ENCODE data around the gene MTERF4.

Gene MTERF4, protein sequence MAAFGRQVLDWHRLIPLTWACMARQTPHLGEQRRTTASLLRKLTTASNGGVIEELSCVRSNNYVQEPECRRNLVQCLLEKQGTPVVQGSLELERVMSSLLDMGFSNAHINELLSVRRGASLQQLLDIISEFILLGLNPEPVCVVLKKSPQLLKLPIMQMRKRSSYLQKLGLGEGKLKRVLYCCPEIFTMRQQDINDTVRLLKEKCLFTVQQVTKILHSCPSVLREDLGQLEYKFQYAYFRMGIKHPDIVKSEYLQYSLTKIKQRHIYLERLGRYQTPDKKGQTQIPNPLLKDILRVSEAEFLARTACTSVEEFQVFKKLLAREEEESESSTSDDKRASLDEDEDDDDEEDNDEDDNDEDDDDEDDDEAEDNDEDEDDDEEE

GRCh38 chr2:241102239-241102803 is at the start of gene MTERF4:
MTERF4 (minus strand) TSS chr2:241102287; CDS start chr2:241102273, 14 bp downstream.
- Histone ChIP-seq H3K4me1 (peaks cover 46% of the 10 kb centered on the region), H3K9me3 (no peaks in the 10 kb centered on the region), H3K4me3 (peak within 1 kb of the TSS; percentile 85), H3K36me3 (peaks cover 49% of the 10 kb centered on the region), H4K20me1 (peaks cover 23% of the 10 kb centered on the region), H3K9ac (peak within 1 kb of the TSS; percentile 89), H3K4me2 (peak within 1 kb of the TSS; percentile 97), H3K27me3 (no peaks in the 10 kb centered on the region), H3K27ac (peak within 1 kb of the TSS; percentile 91)
- no peak for TF ChIP-seq Cebpa-rat (IDR thresholded peaks at IDR 0.05)

DNA sequence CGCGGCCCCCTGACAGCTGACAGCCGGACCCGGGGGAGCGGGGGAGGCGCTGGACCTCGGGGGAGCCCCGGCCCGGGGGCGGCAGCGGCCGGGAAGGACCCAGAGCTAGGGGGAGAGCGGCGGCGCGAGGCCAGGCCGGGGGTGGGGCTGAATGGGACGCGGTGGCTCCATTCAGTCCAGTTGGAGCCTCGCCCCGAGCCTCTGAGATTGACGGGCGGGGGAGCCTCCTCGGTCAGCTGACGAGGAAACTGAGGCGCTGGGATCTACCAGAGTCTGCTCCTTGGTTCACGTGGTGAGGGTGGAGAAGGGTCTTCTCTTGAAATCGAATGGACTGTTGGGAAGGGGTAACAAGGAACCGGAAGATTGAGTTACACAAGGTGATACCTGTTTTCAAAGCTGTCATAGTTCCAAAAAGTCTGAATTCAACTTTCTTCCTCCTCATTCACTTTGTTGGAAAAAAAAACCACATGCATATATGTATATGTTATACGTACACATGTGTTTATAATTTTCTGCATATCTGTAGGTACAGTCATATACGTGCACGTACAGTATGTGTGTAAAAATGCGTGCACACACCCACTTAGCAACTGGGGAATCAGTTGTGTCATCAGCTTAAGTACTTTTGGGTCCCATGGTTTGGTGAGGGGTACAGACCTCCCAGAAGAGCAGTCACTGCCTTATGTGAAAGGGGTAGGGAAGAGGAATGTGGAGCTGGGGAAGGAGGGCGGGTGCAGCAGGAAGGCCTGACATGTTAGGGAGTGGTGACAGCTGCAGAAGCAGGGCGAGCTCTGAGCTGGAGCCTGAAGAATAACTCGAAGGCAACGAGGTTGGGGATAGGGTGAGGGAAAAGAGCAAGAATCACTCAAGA is 48.8 kb upstream of the MTERF4 start:
- no peak for TF ChIP-seq Cebpa-rat (IDR thresholded peaks at IDR 0.05)
- H3K27ac ChIP-seq: peak overlapping the region; percentile 82

DNA sequence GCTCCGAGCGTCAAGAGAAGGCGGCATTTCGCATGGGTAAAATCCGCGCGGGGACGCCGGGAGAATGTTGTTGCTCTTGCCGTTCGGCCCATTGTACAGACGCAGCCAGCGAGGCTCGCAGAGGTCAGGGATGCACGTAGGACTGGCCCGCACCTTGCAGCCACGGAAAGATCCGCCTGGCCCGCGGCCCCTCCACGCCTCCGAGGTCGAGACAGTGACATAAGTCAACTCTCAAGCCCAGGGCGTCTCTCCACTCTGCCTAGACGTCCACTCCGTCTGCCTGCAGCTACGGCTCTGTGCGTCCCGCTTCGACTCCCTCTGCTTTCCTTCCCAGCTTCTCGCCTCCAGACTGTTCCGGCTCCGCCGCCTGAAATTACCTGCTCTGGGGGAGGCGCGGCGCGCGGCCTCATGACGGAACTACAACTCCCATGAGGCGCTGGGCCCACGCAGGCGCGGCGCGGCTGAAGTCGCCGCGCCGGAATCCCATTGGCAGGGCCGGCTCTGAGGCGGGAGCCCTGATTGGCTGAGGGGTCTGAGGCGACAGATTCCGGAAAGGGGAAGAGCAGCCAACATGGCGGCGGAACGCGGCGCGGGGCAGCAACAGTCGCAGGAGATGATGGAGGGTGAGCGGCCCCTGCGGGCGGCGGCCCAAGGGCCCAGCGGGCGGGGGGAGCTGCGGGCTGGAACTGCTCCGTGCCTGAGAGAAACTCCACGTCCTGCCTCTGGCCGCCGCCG is 48.0 kb upstream of the MTERF4 start, which contains the start of gene PPP1R7:
TSS of gene PPP1R7 (plus strand) at position 543 of the 735 bp plus-strand sequence. CDS start at position 572, 29 bp downstream.
- H3K4me1 ChIP-seq: peaks cover 49% of the 10 kb centered on the region
- H4K20me1 ChIP-seq: peaks cover 44% of the 10 kb centered on the region
- peak within 1 kb of the TSS; percentile 84 for H3K9ac ChIP-seq
- H3K9me3 ChIP-seq: no peaks in the 10 kb centered on the region
- H3K4me3 ChIP-seq: peak within 1 kb of the TSS; percentile 93
- H3K36me3 ChIP-seq: peaks cover 19% of the 10 kb centered on the region
- H3K27me3 ChIP-seq: no peaks in the 10 kb centered on the region
- H3K27ac ChIP-seq: peak within 1 kb of the TSS; percentile 82
- no peak for TF ChIP-seq Cebpa-rat (IDR thresholded peaks at IDR 0.05)
- peak within 1 kb of the TSS; percentile 98 for H3K4me2 ChIP-seq

More for the DNA sequence above, 48.8 kb upstream of the MTERF4 start:
- Histone ChIP-seq H3K27me3 (no peaks in the 10 kb centered on the region), H3K9me3 (no peaks in the 10 kb centered on the region), H3K4me2 (peak overlapping the region; percentile 98), H3K36me3 (peaks cover 18% of the 10 kb centered on the region), H4K20me1 (peaks cover 44% of the 10 kb centered on the region), H3K4me1 (peaks cover 49% of the 10 kb centered on the region), H3K4me3 (peak overlapping the region; percentile 93), H3K9ac (peak overlapping the region; percentile 84)

GRCh38 chr2:241149675-241149924 is 47.5 kb upstream of the MTERF4 start:
- Histone ChIP-seq H3K4me1 (peaks cover 49% of the 10 kb centered on the region), H3K9ac (peak overlapping the region; percentile 84), H3K36me3 (peaks cover 19% of the 10 kb centered on the region), H4K20me1 (peaks cover 44% of the 10 kb centered on the region), H3K9me3 (no peaks in the 10 kb centered on the region), H3K4me3 (peak overlapping the region; percentile 93), H3K27ac (no peak overlapping the region), H3K4me2 (peak overlapping the region; percentile 98), H3K27me3 (no peaks in the 10 kb centered on the region)
- TF ChIP-seq Cebpa-rat (IDR thresholded peaks at IDR 0.05): no peak

DNA sequence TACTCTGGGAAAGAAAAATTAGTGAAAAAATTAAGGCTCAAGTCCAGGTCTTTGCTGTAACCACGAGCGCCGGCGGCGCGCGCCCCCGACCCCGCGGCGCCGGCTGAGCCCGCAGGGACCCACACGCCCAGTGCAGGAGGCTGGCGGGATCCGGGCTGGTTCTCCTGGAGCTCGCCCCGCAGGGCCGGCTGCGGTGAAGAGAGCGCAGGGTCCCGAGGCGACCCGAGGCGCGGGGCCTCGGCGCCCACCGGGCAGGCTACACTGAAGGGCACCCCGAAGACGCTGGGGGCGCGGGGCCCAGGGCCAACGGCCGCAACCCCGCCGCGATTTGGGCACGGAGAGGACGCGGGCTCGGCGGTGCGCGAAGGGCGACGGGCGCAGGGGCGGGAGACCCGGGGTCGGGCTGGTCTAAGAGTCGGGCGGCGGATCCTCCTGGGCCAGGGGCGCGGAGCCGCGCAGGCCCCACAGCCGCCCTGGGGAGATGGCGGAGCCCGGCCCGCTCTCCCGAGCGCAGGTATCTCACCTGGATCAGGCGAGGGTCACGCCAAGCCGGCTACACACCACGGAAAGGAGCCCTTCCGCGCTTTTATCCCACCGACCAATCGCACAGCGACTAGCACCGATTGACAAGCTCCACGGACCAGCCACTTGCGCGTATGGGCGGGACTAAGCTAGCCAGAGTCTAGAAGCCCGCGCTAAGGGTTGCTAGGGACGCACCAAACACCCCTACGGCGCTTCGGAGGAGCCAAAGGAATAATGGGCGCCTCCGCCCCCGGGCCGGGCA is 47.0 kb upstream of the MTERF4 start, which contains the start of gene PASK:
TSS of gene PASK (minus strand) at position 582 of the 784 bp plus-strand sequence. CDS start 6,440 bp downstream, outside the sequence.
- Histone ChIP-seq H3K27me3 (no peaks in the 10 kb centered on the region), H3K4me2 (peak within 1 kb of the TSS; percentile 98), H3K4me3 (peak within 1 kb of the TSS; percentile 93), H3K9ac (peak within 1 kb of the TSS; percentile 84), H3K36me3 (peaks cover 21% of the 10 kb centered on the region), H4K20me1 (peaks cover 44% of the 10 kb centered on the region), H3K4me1 (peaks cover 49% of the 10 kb centered on the region), H3K27ac (peak within 1 kb of the TSS; percentile 82), H3K9me3 (no peaks in the 10 kb centered on the region)
- no peak for TF ChIP-seq Cebpa-rat (IDR thresholded peaks at IDR 0.05)

- Histone ChIP-seq H3K27ac (no peak overlapping the region; the same call in 1 of the 2 replicates), H3K4me1 (peaks cover 44% of the 10 kb centered on the region), H3K4me2 (peak overlapping the region; percentile 98), H4K20me1 (peaks cover 43% of the 10 kb centered on the region), H3K9ac (peak overlapping the region; percentile 84; the same call in 1 of the 2 replicates), H3K9me3 (no peaks in the 10 kb centered on the region), H3K36me3 (peaks cover 20% of the 10 kb centered on the region), H3K4me3 (peak overlapping the region; percentile 93), H3K27me3 (no peaks in the 10 kb centered on the region)
- no peak for TF ChIP-seq Cebpa-rat (IDR thresholded peaks at IDR 0.05)
Observed at GRCh38 chr2:241148239-241148638, 46.2 kb upstream of the MTERF4 start.

- peaks cover 37% of the 10 kb centered on the region for H3K4me1 ChIP-seq
- H3K27me3 ChIP-seq: no peaks in the 10 kb centered on the region
- no peak overlapping the region for H3K4me3 ChIP-seq
- peaks cover 27% of the 10 kb centered on the region for H3K36me3 ChIP-seq
- no peak overlapping the region for H3K27ac ChIP-seq
- no peak overlapping the region; the same call in 1 of the 2 replicates for H3K9ac ChIP-seq
- TF ChIP-seq Cebpa-rat (IDR thresholded peaks at IDR 0.05): no peak
- H3K9me3 ChIP-seq: no peaks in the 10 kb centered on the region
- peak overlapping the region; percentile 98; the same call in 1 of the 2 replicates for H3K4me2 ChIP-seq
- H4K20me1 ChIP-seq: peaks cover 34% of the 10 kb centered on the region
Observed at GRCh38 chr2:241147336-241147735, 45.2 kb upstream of the MTERF4 start.

GRCh38 chr2:241146286-241146685 is 44.2 kb upstream of the MTERF4 start:
- Histone ChIP-seq H3K4me2 (no peak overlapping the region), H3K36me3 (peaks cover 37% of the 10 kb centered on the region), H3K9ac (no peak overlapping the region)

More at GRCh38 chr2:241146286-241146685, 44.2 kb upstream of the MTERF4 start:
- no peak for TF ChIP-seq Cebpa-rat (IDR thresholded peaks at IDR 0.05)
- H3K4me1 ChIP-seq: peaks cover 27% of the 10 kb centered on the region
- H3K27ac ChIP-seq: no peak overlapping the region
- no peak overlapping the region for H3K4me3 ChIP-seq
- no peaks in the 10 kb centered on the region for H3K27me3 ChIP-seq
- peaks cover 30% of the 10 kb centered on the region for H4K20me1 ChIP-seq
- no peaks in the 10 kb centered on the region for H3K9me3 ChIP-seq

Measured in BLaER1 (cell line).